K562 (cell line): ENCODE results near the gene RPRML. TPM values are rescaled to one million over a fixed set of nuclear protein-coding genes. Genes with fewer than 3 reads are reported as not detected.
A peak's percentile ranks its signal among the peaks of the same experiment; 100 is the strongest.

Source experiments
- ARID2 ChIP-seq: fragments of 450-650 bp; IDR thresholded peaks from 2 replicates; pipeline ENCODE4 v1.6.1; 2017; ENCODE audit warnings: antibody characterized with exemption, mild to moderate bottlenecking
- EHMT2 ChIP-seq: fragments of 450-650 bp; IDR thresholded peaks from 2 replicates; pipeline ENCODE4 v1.6.1; 2018; ENCODE audit warnings: antibody characterized with exemption
- FOS ChIP-seq: IDR thresholded peaks from 3 replicates; pipeline ENCODE4 v1.6.1; 2011; ENCODE audit not compliant: insufficient read length; ENCODE audit errors: extremely low read depth
- GATAD2B ChIP-seq: fragments of 450-650 bp; IDR thresholded peaks from 2 replicates; pipeline ENCODE4 v1.6.1; 2017; ENCODE audit warnings: mild to moderate bottlenecking, borderline replicate concordance
- HCFC1 ChIP-seq: IDR thresholded peaks from 2 replicates; pipeline ENCODE4 v1.6.1; 2012; ENCODE audit warnings: low read depth, low read length, improper control_type of control experiment
- KLF10 ChIP-seq: fragments of 250-450 bp; sonication (Bioruptor Pico); IDR thresholded peaks from 2 replicates; pipeline ENCODE4 v1.6.1; 2021; ENCODE audit warnings: matching md5 sums
- MAFG ChIP-seq: fragments of 450-650 bp; conservative IDR thresholded peaks from 2 replicates; pipeline ENCODE4 v1.6.1; 2016; ENCODE audit warnings: missing genetic modification characterization, missing compliant biosample characterization
- MCM5 ChIP-seq: fragments of 450-650 bp; IDR thresholded peaks from 2 replicates; pipeline ENCODE4 v1.6.1; 2016; ENCODE audit warnings: low read depth
- MIER1 ChIP-seq: fragments of 450-650 bp; IDR thresholded peaks from 2 replicates; pipeline ENCODE4 v1.6.1; 2016; ENCODE audit warnings: antibody characterized with exemption, mild to moderate bottlenecking, low read depth
- NEUROD1 ChIP-seq: fragments of 150-350 bp; IDR thresholded peaks from 2 replicates; pipeline ENCODE4 v1.6.1; 2014; ENCODE audit warnings: borderline replicate concordance, low read length, low read depth; ENCODE audit not compliant: partially characterized antibody
- RREB1 ChIP-seq: fragments of 250-450 bp; sonication (Bioruptor Pico); IDR thresholded peaks from 2 replicates; pipeline ENCODE4 v1.4.0; 2020
- TSC22D4 ChIP-seq: fragments of 450-650 bp; IDR thresholded peaks from 2 replicates; pipeline ENCODE4 v1.6.1; 2016; ENCODE audit warnings: missing genetic modification characterization, missing biosample characterization, control low read depth
- ZBTB7A ChIP-seq: IDR thresholded peaks from 2 replicates; pipeline ENCODE4 v1.6.1; 2011; ENCODE audit warnings: low read depth, mild to moderate bottlenecking, low read length, moderate library complexity, borderline replicate concordance; ENCODE audit not compliant: control insufficient read depth
- ZFX ChIP-seq: sonication (generic); formaldehyde crosslinking; IDR thresholded peaks from 2 replicates; pipeline ENCODE4 v1.8.0; 2022; ENCODE audit warnings: mild to moderate bottlenecking, missing genetic modification reagents, moderate library complexity
- ZNF518B ChIP-seq: fragments of 250-450 bp; sonication (Bioruptor Pico); IDR thresholded peaks from 2 replicates; pipeline ENCODE4 v1.5.0; 2021; ENCODE audit warnings: mild to moderate bottlenecking, moderate library complexity
- ZNF830 ChIP-seq: fragments of 250-450 bp; sonication (Bioruptor Pico); IDR thresholded peaks from 2 replicates; pipeline ENCODE4 v1.5.0; 2021; ENCODE audit warnings: mild to moderate bottlenecking
- polyA plus RNA-seq, 8 experiments: library from polyadenylated mRNA; depleted of rRNA in 4 of 8; stranded (reverse) in 5 of 8; unstranded in 3 of 8; fragments of >200 nt; fragmentation: Nextera tagmentation in 2 of 8; fragmentation: Illumina TruSeq in 1 of 8; extraction: Ambion mirVana in 2 of 8; extraction: Trizol in 1 of 8; gene quantifications; 2 replicates each; pipeline versions ENCODE4 v1.2.1 to v1.2.3, GENCODE V29; 2011 to 2014; ENCODE audit warnings: inconsistent platforms in 1 of 8, missing spikeins in 1 of 8
- total RNA-seq, 7 experiments: library from RNA; depleted of rRNA in 6 of 7; stranded (reverse); fragments of >200 nt in 6 of 7; fragmentation: Illumina TruSeq in 2 of 7; extraction: Trizol in 2 of 7; gene quantifications; 2 replicates each; pipeline versions ENCODE4 v1.2.1 to v1.2.3, GENCODE V29; 2011 to 2021; ENCODE audit warnings: low replicate concordance in 1 of 7
- TF ChIP-seq, protein P1 (sequence below): fragments of 450-650 bp; IDR thresholded peaks from 2 replicates; pipeline ENCODE4 v1.6.1; 2016; ENCODE audit warnings: antibody characterized with exemption

The RPRML gene
- total and polyA plus RNA-seq, 9 of the 15 experiments (the other 6 are each of a cell fraction or from before 2014, with no cell fraction given), result not detected

DNA sequence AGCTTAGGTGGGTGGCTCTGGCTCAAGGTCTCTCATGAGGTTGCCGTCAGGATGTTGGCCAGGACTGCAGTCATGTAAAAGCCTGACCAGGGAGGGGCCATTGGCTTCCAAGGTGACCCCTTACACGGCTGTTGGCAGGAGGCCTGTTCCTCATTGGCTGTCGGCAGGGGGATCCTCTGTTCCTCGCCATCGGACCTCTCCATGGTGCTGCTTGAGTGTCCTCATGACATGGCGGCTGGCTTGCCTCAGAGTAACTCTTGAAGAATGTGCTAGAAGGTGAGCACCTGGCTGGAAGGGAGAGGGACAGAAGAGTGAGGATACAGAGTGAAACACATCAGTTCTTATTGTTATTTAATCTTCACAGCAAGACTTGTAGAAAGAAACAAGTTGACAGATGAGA is 4.7 kb upstream of the RPRML start (continued):
- TF ChIP-seq ZBTB7A (no peak), EHMT2 (peak; percentile 89), GATAD2B (no peak), KLF10 (CRISPR knock-in tag) (no peak), NEUROD1 (no peak), ZFX (CRISPR knock-in tag) (no peak), ZNF518B (CRISPR knock-in tag) (no peak), MAFG (tag) (no peak), FOS (no peak), MIER1 (peak; percentile 82), MCM5 (no peak), RREB1 (CRISPR knock-in tag) (no peak), ARID2 (no peak), TSC22D4 (tag) (no peak), ZNF830 (no peak), HCFC1 (no peak)
- TF ChIP-seq, protein P1, sequence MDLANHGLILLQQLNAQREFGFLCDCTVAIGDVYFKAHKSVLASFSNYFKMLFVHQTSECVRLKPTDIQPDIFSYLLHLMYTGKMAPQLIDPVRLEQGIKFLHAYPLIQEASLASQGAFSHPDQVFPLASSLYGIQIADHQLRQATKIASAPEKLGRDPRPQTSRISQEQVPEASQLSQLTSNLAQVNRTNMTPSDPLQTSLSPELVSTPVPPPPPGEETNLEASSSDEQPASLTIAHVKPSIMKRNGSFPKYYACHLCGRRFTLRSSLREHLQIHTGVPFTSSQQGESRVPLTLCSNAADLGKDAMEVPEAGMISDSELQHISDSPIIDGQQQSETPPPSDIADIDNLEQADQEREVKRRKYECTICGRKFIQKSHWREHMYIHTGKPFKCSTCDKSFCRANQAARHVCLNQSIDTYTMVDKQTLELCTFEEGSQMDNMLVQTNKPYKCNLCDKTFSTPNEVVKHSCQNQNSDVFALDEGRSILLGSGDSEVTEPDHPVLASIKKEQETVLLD, result no peak
